HCT116 (cell line): ENCODE data around the gene ATP2A3. TPM values are rescaled to one million over a fixed set of nuclear protein-coding genes. Genes with fewer than 3 reads are reported as not detected.

Source experiments
- ATAC-seq: fragments of 200-7000 bp; cut with Tn5 transposase; 2 replicates; pipeline ENCODE4 v1.9.1; 2020; ENCODE audit warnings: mild to moderate bottlenecking, moderate library complexity
- BruUV-seq: library from RNA; stranded (reverse); fragments of 400-500 nt; replicated peaks from 2 replicates; lab custom pipeline; 2021; lab: Mats Ljungman, UMichigan
- CTCF ChIA-PET: fragments of 300-600 bp; sonication (Branson Sonifier 250); formaldehyde crosslinking; loops from one replicate; lab custom pipeline; 2021; ENCODE audit warnings: antibody characterized with exemption; lab: Charles Lee
- POLR2A ChIA-PET: fragments of 300-600, 350-600 bp; sonication (Branson Sonifier 250); formaldehyde crosslinking; loops from one replicate; lab custom pipeline; 2021; ENCODE audit warnings: antibody characterized with exemption; lab: Charles Lee
- RAD21 ChIA-PET, 2 experiments: fragments of 300-600 bp; sonication (Branson Sonifier 250); formaldehyde crosslinking; loops; one replicate each; lab custom pipeline; 2023; ENCODE audit warnings: low total read pairs in 2 of 2; ENCODE audit not compliant: uncharacterized antibody in 2 of 2, unreplicated experiment in 2 of 2, low non-redundant PET in 1 of 2; lab: Charles Lee
- DNase-seq: peaks from one replicate; pipeline ENCODE4 v3.0.0-alpha.2; 2010; ENCODE audit warnings: low read depth, low spot score
- H2AFZ ChIP-seq: fragments of 200-600 bp; shearing (Covaris generic), sonication (generic); 2 replicates; pipeline ENCODE4 v1.6.1; 2017; ENCODE audit warnings: low read depth, mixed run types, mixed read lengths, antibody characterized with exemption, low read length; ENCODE audit not compliant: poor library complexity, severe bottlenecking
- H3K27ac ChIP-seq: 2 replicates; pipeline ENCODE4 v1.5.1; 2012; ENCODE audit warnings: low read depth, low read length
- H3K27me3 ChIP-seq: fragments of 200-600 bp; sonication (generic); 2 replicates; pipeline ENCODE4 v1.6.1; 2016; ENCODE audit warnings: mixed run types, low read length, mixed read lengths; ENCODE audit not compliant: insufficient read depth
- H3K36me3 ChIP-seq, 2 experiments: fragments of 200-500 bp in 1 of 2; fragments of 200-600 bp in 1 of 2; sonication (Bioruptor generic) in 1 of 2; sonication (generic) in 1 of 2; 2 replicates each; pipeline versions ENCODE4 v1.5.1 to v1.6.1; 2014 to 2016; ENCODE audit warnings: low read length in 2 of 2, inconsistent platforms in 1 of 2, mixed read lengths in 1 of 2, mixed run types in 1 of 2; ENCODE audit not compliant: insufficient read depth in 2 of 2, control insufficient read depth in 1 of 2
- H3K4me1 ChIP-seq, 2 experiments: fragments of 200-600 bp in 1 of 2; sonication (generic) in 1 of 2; 2 replicates each; pipeline versions ENCODE4 v1.5.1 to v1.6.1; 2012 to 2017; ENCODE audit warnings: low read length in 2 of 2, inconsistent platforms in 1 of 2, mild to moderate bottlenecking in 1 of 2, mixed read lengths in 1 of 2, mixed run types in 1 of 2, moderate library complexity in 1 of 2; ENCODE audit not compliant: insufficient read depth in 2 of 2, control insufficient read depth in 1 of 2
- H3K4me2 ChIP-seq: fragments of 200-600 bp; sonication (generic); 2 replicates; pipeline ENCODE4 v1.6.1; 2017; ENCODE audit warnings: mixed run types, low read length, mixed read lengths
- H3K4me3 ChIP-seq, 2 experiments: fragments of 200-600 bp in 1 of 2; sonication (generic) in 1 of 2; replicated peaks in 1 of 2; 2 replicates each; pipeline ENCODE4 v1.5.1; 2011 to 2016; ENCODE audit warnings: low read length in 2 of 2, control low read depth in 1 of 2, low read depth in 1 of 2, mild to moderate bottlenecking in 1 of 2, mixed read lengths in 1 of 2, mixed run types in 1 of 2
- H3K79me2 ChIP-seq: fragments of 200-600 bp; sonication (generic); 2 replicates; pipeline ENCODE4 v1.6.1; 2017; ENCODE audit warnings: mild to moderate bottlenecking, mixed run types, low read length, moderate library complexity, mixed read lengths; ENCODE audit not compliant: insufficient read depth
- H3K9ac ChIP-seq: fragments of 200-600 bp; sonication (generic); 2 replicates; pipeline ENCODE4 v1.6.1; 2016; ENCODE audit warnings: low read length, mixed read lengths
- H3K9me2 ChIP-seq: fragments of 200-600 bp; sonication (generic), shearing (Covaris generic); 2 replicates; pipeline ENCODE4 v1.6.1; 2017; ENCODE audit warnings: mixed run types, mild to moderate bottlenecking, moderate library complexity; ENCODE audit not compliant: insufficient read depth
- H3K9me3 ChIP-seq, 2 experiments: fragments of 200-500 bp in 1 of 2; fragments of 200-600 bp in 1 of 2; sonication (Bioruptor generic) in 1 of 2; sonication (generic) in 1 of 2; 2 replicates each; pipeline ENCODE4 v1.6.1; 2014 to 2017; ENCODE audit warnings: low read length in 2 of 2, mixed read lengths in 2 of 2, inconsistent platforms in 1 of 2, low read depth in 1 of 2, mild to moderate bottlenecking in 1 of 2, mixed run types in 1 of 2, moderate library complexity in 1 of 2; ENCODE audit not compliant: control insufficient read depth in 1 of 2, insufficient read depth in 1 of 2
- H4K20me1 ChIP-seq: fragments of 200-600 bp; sonication (generic), shearing (Covaris generic); 2 replicates; pipeline ENCODE4 v1.6.1; 2017; ENCODE audit warnings: mixed run types, mild to moderate bottlenecking, moderate library complexity; ENCODE audit not compliant: insufficient read depth
- EGR1 ChIP-seq: IDR thresholded peaks from 2 replicates; pipeline ENCODE4 v1.6.1; 2012; ENCODE audit warnings: low read depth
- POLR2A ChIP-seq: IDR thresholded peaks from 2 replicates; pipeline ENCODE4 v1.7.0; 2011; ENCODE audit warnings: borderline replicate concordance; ENCODE audit not compliant: insufficient read depth, insufficient read length; ENCODE audit errors: extremely low read depth
- ZBTB33 ChIP-seq: IDR thresholded peaks from 2 replicates; pipeline ENCODE4 v1.6.1; 2011; ENCODE audit warnings: mild to moderate bottlenecking, low read length, moderate library complexity; ENCODE audit not compliant: insufficient replicate concordance; ENCODE audit errors: extremely low read depth
- intact Hi-C: fragments of 100-400 bp; cut with micrococcal nuclease; formaldehyde crosslinking; loops from 2 replicates; pipeline ENCODE4 v1.10.0; 2022
- total RNA-seq: library from RNA; stranded (reverse); gene quantifications from one replicate; pipeline ENCODE4 v1.2.1, GENCODE V29; 2021; ENCODE audit not compliant: unreplicated experiment
- TF ChIP-seq, protein P1 (sequence below), 3 experiments: fragments of 200-600 bp in 1 of 3; sonication (generic) in 1 of 3; IDR thresholded peaks in 2 of 3; conservative IDR thresholded peaks in 1 of 3; 2 replicates each; pipeline ENCODE4 v1.5.1; 2012 to 2017; ENCODE audit warnings: low read depth in 2 of 3, low read length in 2 of 3, antibody characterized with exemption in 1 of 3, borderline replicate concordance in 1 of 3, control low read depth in 1 of 3, mild to moderate bottlenecking in 1 of 3, mixed read lengths in 1 of 3, mixed run types in 1 of 3, moderate library complexity in 1 of 3; ENCODE audit not compliant: insufficient read depth in 1 of 3
- TF ChIP-seq, protein P2 (sequence below): IDR thresholded peaks from 2 replicates; pipeline ENCODE4 v1.6.1; 2012

ATP2A3 gene
- total RNA-seq, 1 experiment from 2014 or later = 23.1 TPM

DNA sequence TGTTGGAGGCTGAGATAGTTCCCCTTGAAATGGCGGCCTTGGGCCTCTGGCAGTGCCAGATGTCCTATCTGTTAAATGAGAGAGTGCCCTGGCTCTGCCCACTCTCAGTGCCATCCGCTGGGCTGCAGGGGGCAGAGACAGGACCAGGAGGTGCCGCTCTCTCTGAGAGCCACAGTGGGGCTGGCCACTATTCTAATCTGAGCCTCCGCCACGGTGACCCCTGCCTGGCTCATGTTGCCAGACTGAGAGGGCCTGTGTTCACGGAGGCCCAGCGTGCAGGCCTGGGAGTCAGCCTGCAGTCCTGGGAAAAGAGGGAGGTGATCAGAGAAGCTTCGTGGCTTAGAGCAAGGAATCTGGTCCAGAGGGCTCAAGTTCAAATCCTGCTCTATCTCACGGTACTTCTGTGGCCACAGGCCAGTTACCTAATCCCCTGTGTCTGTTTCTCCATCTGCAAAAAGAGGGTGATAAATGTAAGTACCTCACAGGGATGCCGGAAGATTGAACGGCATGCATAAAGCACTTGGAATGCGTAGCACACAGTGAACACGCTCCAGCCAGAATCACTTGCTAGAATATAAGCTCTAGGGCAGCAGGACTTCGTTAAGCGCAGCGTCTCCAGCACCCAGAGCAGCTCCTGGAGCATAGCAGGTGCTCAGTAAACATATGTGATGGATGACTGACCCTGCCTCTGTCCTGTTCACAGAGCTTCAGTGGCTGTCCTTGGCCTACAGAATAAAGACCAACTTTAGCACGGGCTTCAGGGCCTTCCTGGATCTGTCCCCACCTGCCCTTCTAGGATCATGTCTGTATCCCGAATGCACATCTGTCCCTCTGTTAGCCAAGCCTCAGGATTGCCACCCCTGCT, 6.3 kb downstream of the ATP2A3 start:
- ATAC-seq = no peak
- H3K4me3 ChIP-seq = no peak overlapping the region
- ChIA-PET CTCF (no interaction called here), POLR2A (no interaction called here), RAD21 (no interaction called here)
- TF ChIP-seq ZBTB33 = no peak
- TF ChIP-seq, protein P1, sequence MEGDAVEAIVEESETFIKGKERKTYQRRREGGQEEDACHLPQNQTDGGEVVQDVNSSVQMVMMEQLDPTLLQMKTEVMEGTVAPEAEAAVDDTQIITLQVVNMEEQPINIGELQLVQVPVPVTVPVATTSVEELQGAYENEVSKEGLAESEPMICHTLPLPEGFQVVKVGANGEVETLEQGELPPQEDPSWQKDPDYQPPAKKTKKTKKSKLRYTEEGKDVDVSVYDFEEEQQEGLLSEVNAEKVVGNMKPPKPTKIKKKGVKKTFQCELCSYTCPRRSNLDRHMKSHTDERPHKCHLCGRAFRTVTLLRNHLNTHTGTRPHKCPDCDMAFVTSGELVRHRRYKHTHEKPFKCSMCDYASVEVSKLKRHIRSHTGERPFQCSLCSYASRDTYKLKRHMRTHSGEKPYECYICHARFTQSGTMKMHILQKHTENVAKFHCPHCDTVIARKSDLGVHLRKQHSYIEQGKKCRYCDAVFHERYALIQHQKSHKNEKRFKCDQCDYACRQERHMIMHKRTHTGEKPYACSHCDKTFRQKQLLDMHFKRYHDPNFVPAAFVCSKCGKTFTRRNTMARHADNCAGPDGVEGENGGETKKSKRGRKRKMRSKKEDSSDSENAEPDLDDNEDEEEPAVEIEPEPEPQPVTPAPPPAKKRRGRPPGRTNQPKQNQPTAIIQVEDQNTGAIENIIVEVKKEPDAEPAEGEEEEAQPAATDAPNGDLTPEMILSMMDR (IDR thresholded peaks at IDR 0.05 in 2 of 3, conservative IDR thresholded peaks at IDR 0.05 in 1 of 3; ENCODE audit: borderline replicate concordance in 1 of 3, insufficient read depth in 1 of 3, low read depth in 2 of 3, low read length in 2 of 3) = no peak
- no peak for TF ChIP-seq EGR1
- TF ChIP-seq, protein P2, sequence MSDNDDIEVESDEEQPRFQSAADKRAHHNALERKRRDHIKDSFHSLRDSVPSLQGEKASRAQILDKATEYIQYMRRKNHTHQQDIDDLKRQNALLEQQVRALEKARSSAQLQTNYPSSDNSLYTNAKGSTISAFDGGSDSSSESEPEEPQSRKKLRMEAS = no peak
- no peak for TF ChIP-seq POLR2A
- no TSS peak for BruUV-seq
- H3K27me3 ChIP-seq = no peaks in the 10 kb centered on the region
- no peaks in the 10 kb centered on the region for H3K79me2 ChIP-seq
- H2AFZ ChIP-seq = no peak overlapping the region
- no peaks in the 10 kb centered on the region for H4K20me1 ChIP-seq
- no peaks in the 10 kb centered on the region for H3K36me3 ChIP-seq
- peaks cover 12 to 18% of the 10 kb centered on the region in 2 experiments for H3K4me1 ChIP-seq
- intact Hi-C loops = no loop called here
- no peak for DNase-seq
- H3K4me2 ChIP-seq = no peak overlapping the region
- H3K9me3 ChIP-seq = no peaks in the 10 kb centered on the region
- no peak overlapping the region for H3K9ac ChIP-seq
- H3K9me2 ChIP-seq = no peaks in the 10 kb centered on the region
- no peak overlapping the region for H3K27ac ChIP-seq
